ENCODE results near the gene CYTH2.

- TF ChIP-seq CTCF (IDR thresholded peaks at IDR 0.05) (no peak), POLR2A (IDR thresholded peaks at IDR 0.05) (no peak)
These were observed 11.0 kb downstream of the CYTH2 start for GRCh38 chr19:48480183-48480557.
